Right lobe of liver (tissue), 4 donors: ENCODE results near the gene RABEP1.

Experiments used
- POLR2A ChIP-seq: fragments of 450-650 bp; IDR thresholded peaks from one replicate; pipeline ENCODE4 v1.6.1; 2017; ENCODE audit warnings: antibody characterized with exemption, mild to moderate bottlenecking
- TF ChIP-seq, protein P1 (sequence below), 4 donors: fragments of 200-600 bp in 3 of 4; fragments of 450-650 bp in 1 of 4; IDR thresholded peaks; one replicate each; pipeline versions ENCODE4 v1.5.1 to v1.8.0; 2016 to 2022; ENCODE audit warnings: antibody characterized with exemption in 4 of 4, mild to moderate bottlenecking in 2 of 4
- donor health status: DM: no; HTN: no; CAD: no.
- donor health status: DM: no; HTN: no; CAD: no.
- donor health status: DM: no; HTN: yes; CAD: no.

DNA sequence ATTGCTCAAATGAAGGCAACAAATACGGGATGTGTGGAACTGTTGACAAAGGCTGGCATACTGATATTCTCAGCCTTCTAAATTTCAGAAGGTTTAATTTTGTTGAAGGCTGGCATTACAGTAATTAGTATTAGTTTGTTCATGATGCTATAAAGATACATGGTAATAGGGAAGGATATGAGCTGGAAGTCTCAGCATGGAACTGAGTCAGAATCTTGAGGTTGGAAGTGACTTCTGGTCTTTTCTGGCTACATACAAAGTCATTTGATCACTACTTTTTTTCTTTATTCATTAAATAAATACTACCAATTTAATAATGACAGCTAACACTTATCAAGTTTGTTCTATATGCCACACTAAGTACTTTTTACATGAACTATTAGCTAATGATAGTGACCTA lies 22.6 kb downstream of the RABEP1 start:
- TF ChIP-seq, protein P1, sequence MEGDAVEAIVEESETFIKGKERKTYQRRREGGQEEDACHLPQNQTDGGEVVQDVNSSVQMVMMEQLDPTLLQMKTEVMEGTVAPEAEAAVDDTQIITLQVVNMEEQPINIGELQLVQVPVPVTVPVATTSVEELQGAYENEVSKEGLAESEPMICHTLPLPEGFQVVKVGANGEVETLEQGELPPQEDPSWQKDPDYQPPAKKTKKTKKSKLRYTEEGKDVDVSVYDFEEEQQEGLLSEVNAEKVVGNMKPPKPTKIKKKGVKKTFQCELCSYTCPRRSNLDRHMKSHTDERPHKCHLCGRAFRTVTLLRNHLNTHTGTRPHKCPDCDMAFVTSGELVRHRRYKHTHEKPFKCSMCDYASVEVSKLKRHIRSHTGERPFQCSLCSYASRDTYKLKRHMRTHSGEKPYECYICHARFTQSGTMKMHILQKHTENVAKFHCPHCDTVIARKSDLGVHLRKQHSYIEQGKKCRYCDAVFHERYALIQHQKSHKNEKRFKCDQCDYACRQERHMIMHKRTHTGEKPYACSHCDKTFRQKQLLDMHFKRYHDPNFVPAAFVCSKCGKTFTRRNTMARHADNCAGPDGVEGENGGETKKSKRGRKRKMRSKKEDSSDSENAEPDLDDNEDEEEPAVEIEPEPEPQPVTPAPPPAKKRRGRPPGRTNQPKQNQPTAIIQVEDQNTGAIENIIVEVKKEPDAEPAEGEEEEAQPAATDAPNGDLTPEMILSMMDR (IDR thresholded peaks at IDR 0.05), result no peak
- no peak for TF ChIP-seq POLR2A
